Measurements from ENCODE around the gene ACSF2. TPM values are rescaled to one million over a fixed set of nuclear protein-coding genes. Genes with fewer than 3 reads are reported as not detected.

Gene ACSF2
- polyA plus RNA-seq, 1 donor (not counting 4 experiments of a cell fraction or from before 2014, with no cell fraction given), result 71.9 TPM

DNA sequence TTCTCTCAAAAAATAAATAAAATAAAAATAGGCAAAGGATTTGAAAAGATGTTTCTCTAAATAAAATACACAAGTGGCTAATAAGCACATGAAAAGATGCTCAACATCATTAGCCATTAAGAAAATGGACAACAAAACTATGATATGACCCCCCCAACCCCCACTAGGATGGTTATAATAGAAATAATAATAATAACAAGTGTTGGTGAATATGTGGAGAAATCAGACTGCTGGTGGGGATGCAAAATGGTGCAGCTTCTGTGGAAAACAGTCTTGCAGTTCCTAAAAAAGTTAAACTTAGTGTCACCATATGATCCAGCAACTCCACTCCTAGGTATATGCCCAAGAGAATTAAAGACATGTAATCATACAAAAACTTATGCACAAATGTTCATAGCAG is 73.3 kb downstream of the ACSF2 start:
- H3K4me2 ChIP-seq (ENCODE audit: control insufficient read depth, extremely low read depth, insufficient read depth, low read depth, low read length), result no peak overlapping the region
- H3K9me1 ChIP-seq (ENCODE audit: control insufficient read depth, extremely low read depth, insufficient read depth, low read length), result no peaks in the 10 kb centered on the region
- TF ChIP-seq, protein P1, sequence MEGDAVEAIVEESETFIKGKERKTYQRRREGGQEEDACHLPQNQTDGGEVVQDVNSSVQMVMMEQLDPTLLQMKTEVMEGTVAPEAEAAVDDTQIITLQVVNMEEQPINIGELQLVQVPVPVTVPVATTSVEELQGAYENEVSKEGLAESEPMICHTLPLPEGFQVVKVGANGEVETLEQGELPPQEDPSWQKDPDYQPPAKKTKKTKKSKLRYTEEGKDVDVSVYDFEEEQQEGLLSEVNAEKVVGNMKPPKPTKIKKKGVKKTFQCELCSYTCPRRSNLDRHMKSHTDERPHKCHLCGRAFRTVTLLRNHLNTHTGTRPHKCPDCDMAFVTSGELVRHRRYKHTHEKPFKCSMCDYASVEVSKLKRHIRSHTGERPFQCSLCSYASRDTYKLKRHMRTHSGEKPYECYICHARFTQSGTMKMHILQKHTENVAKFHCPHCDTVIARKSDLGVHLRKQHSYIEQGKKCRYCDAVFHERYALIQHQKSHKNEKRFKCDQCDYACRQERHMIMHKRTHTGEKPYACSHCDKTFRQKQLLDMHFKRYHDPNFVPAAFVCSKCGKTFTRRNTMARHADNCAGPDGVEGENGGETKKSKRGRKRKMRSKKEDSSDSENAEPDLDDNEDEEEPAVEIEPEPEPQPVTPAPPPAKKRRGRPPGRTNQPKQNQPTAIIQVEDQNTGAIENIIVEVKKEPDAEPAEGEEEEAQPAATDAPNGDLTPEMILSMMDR (optimal IDR thresholded peaks at IDR 0.05 in 1 of 3, IDR thresholded peaks at IDR 0.05 in 1 of 3, conservative IDR thresholded peaks at IDR 0.05 in 1 of 3; ENCODE audit: extremely low read depth in 1 of 3, insufficient read depth in 2 of 3, low read length in 3 of 3), result no peak
- TF ChIP-seq EZH2 (IDR thresholded peaks at IDR 0.05; ENCODE audit: low read length), result no peak
- H3K36me3 ChIP-seq (ENCODE audit: control insufficient read depth in 2 of 2, extremely low read depth in 1 of 2, insufficient read depth in 2 of 2, low read length in 2 of 2), result no peaks in the 10 kb centered on the region
- H3K9ac ChIP-seq (ENCODE audit: control insufficient read depth, extremely low read depth, insufficient read depth, low read length), result no peak overlapping the region
- peaks cover 18% of the 10 kb centered on the region for H3K4me1 ChIP-seq (ENCODE audit: control insufficient read depth, extremely low read depth, insufficient read depth, low read length)
- H3K9me3 ChIP-seq (ENCODE audit: control insufficient read depth, low read depth, low read length), result no peaks in the 10 kb centered on the region
- dilution Hi-C loops (cut with MboI; ENCODE audit: extremely low pct_ligation_motif_present, low sequenced_read_pairs), result no loop called here
- H2AFZ ChIP-seq (ENCODE audit: control insufficient read depth, low read length), result no peak overlapping the region
- no peak overlapping the region for H3K4me3 ChIP-seq (ENCODE audit: control insufficient read depth in 2 of 3, extremely low read depth in 1 of 3, insufficient read depth in 2 of 3, low read depth in 1 of 3, low read length in 3 of 3)
- H3K27me3 ChIP-seq (ENCODE audit: control insufficient read depth, extremely low read depth, insufficient read depth, low read length), result no peaks in the 10 kb centered on the region
- DNase-seq (ENCODE audit: low read depth, low spot score), result no peak
- FAIRE-seq, result no peak
- no peaks in the 10 kb centered on the region for H3K79me2 ChIP-seq (ENCODE audit: control insufficient read depth, insufficient read depth, low read length)
- H4K20me1 ChIP-seq (ENCODE audit: control insufficient read depth, extremely low read depth, insufficient read depth, low read length), result no peaks in the 10 kb centered on the region
- no peak overlapping the region for H3K27ac ChIP-seq (ENCODE audit: control insufficient read depth, insufficient read depth, low read length)

DNA sequence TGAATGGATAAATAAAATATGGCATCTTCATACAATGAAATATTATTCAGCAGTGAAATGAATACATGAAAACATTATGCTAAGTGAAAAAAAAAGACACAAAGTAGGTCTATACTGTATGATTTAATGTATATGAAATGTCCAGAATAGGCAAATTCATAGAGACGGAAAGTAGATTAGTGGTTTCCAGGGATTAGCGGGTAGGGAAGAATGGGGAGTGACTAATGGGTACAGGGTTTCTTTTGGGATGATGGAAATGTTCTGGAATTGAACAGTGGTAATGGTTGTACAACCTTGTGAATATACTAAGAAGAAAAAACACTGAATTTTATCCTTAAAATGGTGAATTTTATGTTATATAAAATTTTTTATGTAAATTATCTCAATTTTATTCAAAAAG is 73.7 kb downstream of the ACSF2 start:
- Histone ChIP-seq H3K27me3 (ENCODE audit: control insufficient read depth, extremely low read depth, insufficient read depth, low read length) (no peaks in the 10 kb centered on the region), H3K36me3 (ENCODE audit: control insufficient read depth in 2 of 2, extremely low read depth in 1 of 2, insufficient read depth in 2 of 2, low read length in 2 of 2) (no peaks in the 10 kb centered on the region), H3K79me2 (ENCODE audit: control insufficient read depth, insufficient read depth, low read length) (no peaks in the 10 kb centered on the region), H3K4me3 (ENCODE audit: control insufficient read depth in 2 of 3, extremely low read depth in 1 of 3, insufficient read depth in 2 of 3, low read depth in 1 of 3, low read length in 3 of 3) (no peak overlapping the region), H3K9ac (ENCODE audit: control insufficient read depth, extremely low read depth, insufficient read depth, low read length) (no peak overlapping the region), H3K27ac (ENCODE audit: control insufficient read depth, insufficient read depth, low read length) (no peak overlapping the region), H3K9me1 (ENCODE audit: control insufficient read depth, extremely low read depth, insufficient read depth, low read length) (no peaks in the 10 kb centered on the region), H3K4me2 (ENCODE audit: control insufficient read depth, extremely low read depth, insufficient read depth, low read depth, low read length) (no peak overlapping the region), H2AFZ (ENCODE audit: control insufficient read depth, low read length) (no peak overlapping the region), H4K20me1 (ENCODE audit: control insufficient read depth, extremely low read depth, insufficient read depth, low read length) (no peaks in the 10 kb centered on the region), H3K4me1 (ENCODE audit: control insufficient read depth, extremely low read depth, insufficient read depth, low read length) (peaks cover 23% of the 10 kb centered on the region), H3K9me3 (ENCODE audit: control insufficient read depth, low read depth, low read length) (no peaks in the 10 kb centered on the region)
- no peak for TF ChIP-seq EZH2 (IDR thresholded peaks at IDR 0.05; ENCODE audit: low read length)
- TF ChIP-seq, protein P1 (optimal IDR thresholded peaks at IDR 0.05 in 1 of 3, IDR thresholded peaks at IDR 0.05 in 1 of 3, conservative IDR thresholded peaks at IDR 0.05 in 1 of 3; ENCODE audit: extremely low read depth in 1 of 3, insufficient read depth in 2 of 3, low read length in 3 of 3), result no peak
- FAIRE-seq (no peak), DNase-seq (ENCODE audit: low read depth, low spot score) (no peak)
- dilution Hi-C loops (cut with MboI; ENCODE audit: extremely low pct_ligation_motif_present, low sequenced_read_pairs), result no loop called here
